BJ (cell line): ENCODE data around the gene EDN3. TPM values are rescaled to one million over a fixed set of nuclear protein-coding genes. Genes with fewer than 3 reads are reported as not detected.

Experiments
- CTCF ChIA-PET: fragments of 350-600 bp; formaldehyde crosslinking; extraction: SDS; loops from one replicate; lab custom pipeline; 2021; ENCODE audit warnings: antibody characterized with exemption, inconsistent platforms; lab: Yijun Ruan, JAX
- POLR2A ChIA-PET: fragments of 300-600 bp; sonication (Branson Sonifier 250); formaldehyde crosslinking; extraction: SDS; loops from one replicate; lab custom pipeline; 2021; ENCODE audit warnings: antibody characterized with exemption; lab: Charles Lee
- DNase-seq: peaks from one replicate; pipeline ENCODE4 v3.0.0-alpha.2; 2011; ENCODE audit warnings: low read depth
- H3K27me3 ChIP-seq: 2 replicates; pipeline ENCODE4 v1.6.0; 2011; ENCODE audit warnings: low read length; ENCODE audit not compliant: control insufficient read depth, insufficient read depth
- H3K36me3 ChIP-seq: 2 replicates; pipeline ENCODE4 v1.5.1; 2011; ENCODE audit warnings: low read length; ENCODE audit not compliant: control insufficient read depth, insufficient read depth
- H3K4me3 ChIP-seq: 2 replicates; pipeline ENCODE4 v1.5.1; 2011; ENCODE audit warnings: low read depth, mild to moderate bottlenecking, control low read depth, low read length
- CTCF ChIP-seq: IDR thresholded peaks from 2 replicates; pipeline ENCODE4 v1.5.1; 2011; ENCODE audit warnings: low read depth, mild to moderate bottlenecking, control low read depth, inconsistent platforms, low read length, moderate library complexity; ENCODE audit not compliant: insufficient read depth
- polyA plus RNA-seq: library from polyadenylated mRNA; depleted of rRNA; stranded (reverse); fragments of >200 nt; gene quantifications from 2 replicates; pipeline ENCODE4 v1.2.3, GENCODE V29; 2011

The EDN3 gene
- polyA plus RNA-seq, 1 experiment: not detected

GRCh38 chr20:59318201-59318790 is 17.9 kb downstream of the EDN3 start:
- TF ChIP-seq CTCF: no peak
- CTCF ChIA-PET: no interaction called here

GRCh38 chr20:59318803-59319202 is 18.4 kb downstream of the EDN3 start:
- POLR2A ChIA-PET: no interaction called here
- no peak for DNase-seq
- no peak for TF ChIP-seq CTCF
- Histone ChIP-seq H3K27me3 (no peaks in the 10 kb centered on the region), H3K36me3 (no peaks in the 10 kb centered on the region), H3K4me3 (no peak overlapping the region)
- CTCF ChIA-PET: no interaction called here

More at GRCh38 chr20:59318201-59318790, 17.9 kb downstream of the EDN3 start:
- H3K36me3 ChIP-seq: no peaks in the 10 kb centered on the region
- H3K27me3 ChIP-seq: no peaks in the 10 kb centered on the region
- no peak overlapping the region for H3K4me3 ChIP-seq
- POLR2A ChIA-PET: no interaction called here
- no peak for DNase-seq

- no peak for DNase-seq
- Histone ChIP-seq H3K27me3 (no peaks in the 10 kb centered on the region), H3K4me3 (no peak overlapping the region), H3K36me3 (no peaks in the 10 kb centered on the region)
- ChIA-PET POLR2A (no interaction called here), CTCF (no interaction called here)
- TF ChIP-seq CTCF: no peak
Observed at GRCh38 chr20:59320426-59320825, 20.0 kb downstream of the EDN3 start.

- CTCF ChIA-PET: no interaction called here
- no peak for TF ChIP-seq CTCF
- Histone ChIP-seq H3K4me3 (no peak overlapping the region), H3K36me3 (no peaks in the 10 kb centered on the region), H3K27me3 (no peaks in the 10 kb centered on the region)
- POLR2A ChIA-PET: no interaction called here
- DNase-seq: no peak
Observed at GRCh38 chr20:59320854-59321647, 20.6 kb downstream of the EDN3 start.

GRCh38 chr20:59322081-59322480 is 21.7 kb downstream of the EDN3 start:
- DNase-seq: no peak
- H3K36me3 ChIP-seq: no peaks in the 10 kb centered on the region
- ChIA-PET CTCF (interaction anchor here (1.0 kb wide), 1 partner anchor 8 kb away, joined by 4 read pairs; no protein-coding TSS in a partner anchor), POLR2A (no interaction called here)
- H3K27me3 ChIP-seq: no peaks in the 10 kb centered on the region
- no peak overlapping the region for H3K4me3 ChIP-seq
- no peak for TF ChIP-seq CTCF
